ENCODE results near the gene COG5.

COG5 gene

GRCh38 chr7:107294182-107294581 is 269.5 kb downstream of the COG5 start:
- Histone ChIP-seq H4K20me1 (ENCODE audit: insufficient read depth) (no peaks in the 10 kb centered on the region), H3K4me3 (IDR thresholded peaks at IDR 0.05; ENCODE audit: insufficient read depth, low read depth, low read length) (no peak overlapping the region), H3K9ac (no peak overlapping the region), H3K27me3 (ENCODE audit: insufficient read depth, low read depth) (no peaks in the 10 kb centered on the region), H3K4me1 (ENCODE audit: low read depth, poor library complexity, severe bottlenecking) (no peaks in the 10 kb centered on the region), H2AFZ (ENCODE audit: low read depth) (no peak overlapping the region), H3K36me3 (ENCODE audit: insufficient read depth) (no peaks in the 10 kb centered on the region), H3K4me2 (no peak overlapping the region), H3K27ac (no peak overlapping the region), H3K79me2 (ENCODE audit: insufficient read depth, low read depth) (no peaks in the 10 kb centered on the region)
- no peak for TF ChIP-seq CTCF (conservative IDR thresholded peaks at IDR 0.05; ENCODE audit: low read depth, low read length)

GRCh38 chr7:107292591-107292990 is 271.1 kb downstream of the COG5 start:
- TF ChIP-seq CTCF (conservative IDR thresholded peaks at IDR 0.05; ENCODE audit: low read depth, low read length) = no peak

GRCh38 chr7:107291434-107291833 is 272.3 kb downstream of the COG5 start:
- no peaks in the 10 kb centered on the region for H3K79me2 ChIP-seq (ENCODE audit: insufficient read depth, low read depth)
- H3K36me3 ChIP-seq (ENCODE audit: insufficient read depth) = no peaks in the 10 kb centered on the region
- no peak overlapping the region for H2AFZ ChIP-seq (ENCODE audit: low read depth)
- H3K27me3 ChIP-seq (ENCODE audit: insufficient read depth, low read depth) = no peaks in the 10 kb centered on the region
- TF ChIP-seq CTCF (conservative IDR thresholded peaks at IDR 0.05; ENCODE audit: low read depth, low read length) = no peak
- no peak overlapping the region for H3K4me2 ChIP-seq
- H3K27ac ChIP-seq = no peak overlapping the region
- no peak overlapping the region for H3K4me3 ChIP-seq (IDR thresholded peaks at IDR 0.05; ENCODE audit: insufficient read depth, low read depth, low read length)
- no peaks in the 10 kb centered on the region for H4K20me1 ChIP-seq (ENCODE audit: insufficient read depth)
- no peak overlapping the region for H3K9ac ChIP-seq
- H3K4me1 ChIP-seq (ENCODE audit: low read depth, poor library complexity, severe bottlenecking) = no peaks in the 10 kb centered on the region

More at GRCh38 chr7:107292591-107292990, 271.1 kb downstream of the COG5 start:
- no peaks in the 10 kb centered on the region for H3K27me3 ChIP-seq (ENCODE audit: insufficient read depth, low read depth)
- H3K4me3 ChIP-seq (IDR thresholded peaks at IDR 0.05; ENCODE audit: insufficient read depth, low read depth, low read length) = no peak overlapping the region
- H2AFZ ChIP-seq (ENCODE audit: low read depth) = no peak overlapping the region
- H3K4me2 ChIP-seq = no peak overlapping the region
- no peak overlapping the region for H3K27ac ChIP-seq
- H3K79me2 ChIP-seq (ENCODE audit: insufficient read depth, low read depth) = no peaks in the 10 kb centered on the region
- H3K9ac ChIP-seq = no peak overlapping the region
- H3K36me3 ChIP-seq (ENCODE audit: insufficient read depth) = no peaks in the 10 kb centered on the region
- H4K20me1 ChIP-seq (ENCODE audit: insufficient read depth) = no peaks in the 10 kb centered on the region
- H3K4me1 ChIP-seq (ENCODE audit: low read depth, poor library complexity, severe bottlenecking) = no peaks in the 10 kb centered on the region

GRCh38 chr7:107286751-107287621 is 276.7 kb downstream of the COG5 start:
- no peak overlapping the region for H3K27ac ChIP-seq
- no peak for TF ChIP-seq CTCF (conservative IDR thresholded peaks at IDR 0.05; ENCODE audit: low read depth, low read length)
- no peak overlapping the region for H3K4me3 ChIP-seq (IDR thresholded peaks at IDR 0.05; ENCODE audit: insufficient read depth, low read depth, low read length)
- H3K9ac ChIP-seq = no peak overlapping the region
- no peaks in the 10 kb centered on the region for H3K79me2 ChIP-seq (ENCODE audit: insufficient read depth, low read depth)
- no peaks in the 10 kb centered on the region for H3K27me3 ChIP-seq (ENCODE audit: insufficient read depth, low read depth)
- no peaks in the 10 kb centered on the region for H3K4me1 ChIP-seq (ENCODE audit: low read depth, poor library complexity, severe bottlenecking)
- no peaks in the 10 kb centered on the region for H4K20me1 ChIP-seq (ENCODE audit: insufficient read depth)
- no peak overlapping the region for H2AFZ ChIP-seq (ENCODE audit: low read depth)
- H3K36me3 ChIP-seq (ENCODE audit: insufficient read depth) = no peaks in the 10 kb centered on the region
- no peak overlapping the region for H3K4me2 ChIP-seq

Data from KMS-11 (cell line).